OCI-LY7 (cell line): ENCODE data around the gene DENND1B. TPM values are rescaled to one million over a fixed set of nuclear protein-coding genes. Genes with fewer than 3 reads are reported as not detected.
A peak's percentile ranks its signal among the peaks of the same experiment; 100 is the strongest.
"Not testable (repeated sequence)": the region's sequence is repeated elsewhere in the genome, so short reads cannot be mapped to it uniquely, and the experiment has no call there.

ENCODE experiments used
- BruUV-seq: library from RNA; stranded (reverse); fragments of 400-500 nt; replicated peaks from 2 replicates; lab custom pipeline; 2021; lab: Mats Ljungman, UMichigan
- CTCF ChIA-PET: fragments of 300-600 bp; sonication (Branson Sonifier 250); formaldehyde crosslinking; loops from one replicate; lab custom pipeline; 2022; ENCODE audit warnings: antibody characterized with exemption; ENCODE audit not compliant: unreplicated experiment; lab: Charles Lee
- POLR2A ChIA-PET: fragments of 300-600 bp; sonication (Branson Sonifier 250); formaldehyde crosslinking; loops from one replicate; lab custom pipeline; 2022; ENCODE audit warnings: antibody characterized with exemption; lab: Charles Lee
- DNase-seq: peaks from one replicate; pipeline ENCODE4 v3.0.0-alpha.2; 2015; ENCODE audit warnings: low spot score
- H2AFZ ChIP-seq: fragments of 200-600 bp; sonication (generic), shearing (Covaris generic); 2 replicates; pipeline ENCODE4 v1.6.1; 2014; ENCODE audit warnings: mild to moderate bottlenecking, antibody characterized with exemption, low read length, moderate library complexity
- H3K27ac ChIP-seq: fragments of 200-600 bp; sonication (generic); 2 replicates; pipeline ENCODE4 v1.5.1; 2014; ENCODE audit warnings: mixed run types, low read depth, mild to moderate bottlenecking, moderate library complexity, low read length, inconsistent platforms; ENCODE audit not compliant: poor library complexity, severe bottlenecking
- H3K36me3 ChIP-seq: fragments of 200-600 bp; sonication (generic); 2 replicates; pipeline ENCODE4 v1.6.1; 2014; ENCODE audit warnings: mild to moderate bottlenecking, antibody characterized with exemption, low read length, moderate library complexity, mixed read lengths; ENCODE audit not compliant: insufficient read depth
- H3K4me1 ChIP-seq: fragments of 200-600 bp; sonication (generic); 2 replicates; pipeline ENCODE4 v1.5.1; 2014; ENCODE audit warnings: mild to moderate bottlenecking, low read length; ENCODE audit not compliant: insufficient read depth, poor library complexity, severe bottlenecking
- H3K4me2 ChIP-seq: fragments of 200-600 bp; sonication (generic); 2 replicates; pipeline ENCODE4 v1.6.1; 2014; ENCODE audit warnings: mild to moderate bottlenecking, low read length
- H3K4me3 ChIP-seq: fragments of 200-600 bp; sonication (generic); 2 replicates; pipeline ENCODE4 v1.5.1; 2014; ENCODE audit warnings: mild to moderate bottlenecking, low read depth, low read length; ENCODE audit not compliant: poor library complexity, severe bottlenecking
- H3K79me2 ChIP-seq: fragments of 200-600 bp; sonication (generic); 2 replicates; pipeline ENCODE4 v1.6.1; 2016; ENCODE audit warnings: low read depth, mild to moderate bottlenecking, low read length, moderate library complexity, mixed read lengths; ENCODE audit not compliant: insufficient read depth
- H3K9me2 ChIP-seq: fragments of 200-600 bp; sonication (generic); 2 replicates; pipeline ENCODE4 v1.6.1; 2016; ENCODE audit warnings: mild to moderate bottlenecking, low read length, mixed read lengths; ENCODE audit not compliant: insufficient read depth
- H3K9me3 ChIP-seq: fragments of 200-600 bp; sonication (generic); 2 replicates; pipeline ENCODE4 v1.6.1; 2014; ENCODE audit warnings: mild to moderate bottlenecking, mixed run types, low read length, mixed read lengths
- H4K20me1 ChIP-seq: fragments of 200-600 bp; sonication (generic); 2 replicates; pipeline ENCODE4 v1.6.1; 2014; ENCODE audit warnings: mild to moderate bottlenecking, antibody characterized with exemption, low read length, moderate library complexity, mixed read lengths; ENCODE audit not compliant: insufficient read depth
- CTCF ChIP-seq: fragments of 200-600 bp; sonication (generic); conservative IDR thresholded peaks from 2 replicates; pipeline ENCODE4 v1.5.1; 2014; ENCODE audit warnings: mild to moderate bottlenecking, antibody characterized with exemption, low read length, moderate library complexity, mixed read lengths
- EZH2phosphoT487 ChIP-seq: fragments of 200-600 bp; sonication (generic); IDR thresholded peaks from 2 replicates; pipeline ENCODE4 v1.6.1; 2018; ENCODE audit warnings: low read depth, borderline replicate concordance, mild to moderate bottlenecking, mixed run types, antibody characterized with exemption, low read length, moderate library complexity, mixed read lengths
- intact Hi-C: fragments of 100-400 bp; cut with micrococcal nuclease; formaldehyde crosslinking; loops from one replicate; pipeline ENCODE4 v1.10.0; 2022; ENCODE audit not compliant: unreplicated experiment
- total RNA-seq, 2 experiments: library from RNA; depleted of rRNA in 1 of 2; stranded (reverse); fragments of >200 nt in 1 of 2; shearing (Covaris generic) in 1 of 2; gene quantifications; 2 replicates each; pipeline ENCODE4 v1.2.3, GENCODE V29; 2014 to 2022

Gene DENND1B
- total RNA-seq, 2 experiments from 2014 or later, result 17.4 to 43.0 TPM

GRCh38 chr1:197706601-197707000 is 68.7 kb downstream of the DENND1B start:
- intact Hi-C loops, result no loop called here
- ChIA-PET CTCF (no interaction called here), POLR2A (interaction anchor here (0.5 to 4.2 kb wide), 7 partner anchors 9 to 43 kb away, joined by 3 to 17 read pairs (median 3); no protein-coding TSS in a partner anchor)
- H2AFZ ChIP-seq, result no peak overlapping the region
- no peaks in the 10 kb centered on the region for H3K9me2 ChIP-seq
- no peak for DNase-seq
- peaks cover 4% of the 10 kb centered on the region; the same call in 1 of the 2 replicates for H3K79me2 ChIP-seq
- no peaks in the 10 kb centered on the region for H3K4me1 ChIP-seq
- H3K4me3 ChIP-seq, result no peak overlapping the region
- H3K27ac ChIP-seq, result no peak overlapping the region
- H3K36me3 ChIP-seq, result no peaks in the 10 kb centered on the region
- no peak for TF ChIP-seq CTCF
- TF ChIP-seq EZH2phosphoT487, result no peak
- BruUV-seq, result no TSS peak
- no peaks in the 10 kb centered on the region for H4K20me1 ChIP-seq
- H3K9me3 ChIP-seq, result no peaks in the 10 kb centered on the region
- no peak overlapping the region for H3K4me2 ChIP-seq

- DNase-seq, result no peak
- intact Hi-C loops, result no loop called here
- BruUV-seq, result TSS peak; percentile 31
- CTCF ChIA-PET, result no interaction called here
- Histone ChIP-seq H2AFZ (no peak overlapping the region), H3K9me2 (no peaks in the 10 kb centered on the region), H3K4me3 (no peak overlapping the region), H3K4me1 (no peaks in the 10 kb centered on the region), H3K9me3 (no peaks in the 10 kb centered on the region), H3K79me2 (peaks cover 4% of the 10 kb centered on the region; the same call in 1 of the 2 replicates), H4K20me1 (no peaks in the 10 kb centered on the region), H3K36me3 (no peaks in the 10 kb centered on the region), H3K4me2 (no peak overlapping the region), H3K27ac (no peak overlapping the region)
- TF ChIP-seq EZH2phosphoT487 (no peak), CTCF (no peak)
- POLR2A ChIA-PET, result interaction anchor here (0.9 to 4.2 kb wide), 5 partner anchors 10 to 103 kb away, joined by 3 to 17 read pairs (median 4); no protein-coding TSS in a partner anchor
Measured at GRCh38 chr1:197705941-197706340, 69.3 kb downstream of the DENND1B start.

GRCh38 chr1:197700688-197701087 is 74.6 kb downstream of the DENND1B start:
- H3K4me1 ChIP-seq, H3K9me3 ChIP-seq, H3K79me2 ChIP-seq, H2AFZ ChIP-seq, DNase-seq, CTCF ChIA-PET, H3K9me2 ChIP-seq, intact Hi-C loops, H3K4me3 ChIP-seq, BruUV-seq, H3K4me2 ChIP-seq, POLR2A ChIA-PET, H4K20me1 ChIP-seq, H3K36me3 ChIP-seq, H3K27ac ChIP-seq: not testable (repeated sequence)
